B cell (primary cell): ENCODE data around the gene SDC1. TPM values are rescaled to one million over a fixed set of nuclear protein-coding genes. Genes with fewer than 3 reads are reported as not detected.
"Not testable (repeated sequence)": the region's sequence is repeated elsewhere in the genome, so short reads cannot be mapped to it uniquely, and the experiment has no call there.

Source experiments
- ATAC-seq: fragments of 200-7000 bp; cut with Tn5 transposase; one replicate; pipeline ENCODE4 v1.10.0; 2021; ENCODE audit warnings: low read depth, mild to moderate bottlenecking, moderate number of reproducible peaks, moderate library complexity
- CTCF ChIA-PET: fragments of 350-600 bp; sonication (Branson Sonifier 250); formaldehyde crosslinking; loops from one replicate; lab custom pipeline; 2021; ENCODE audit warnings: antibody characterized with exemption, inconsistent platforms; lab: Charles Lee
- POLR2A ChIA-PET: fragments of 350-600 bp; sonication (Branson Sonifier 250); formaldehyde crosslinking; loops from one replicate; lab custom pipeline; 2021; ENCODE audit warnings: antibody characterized with exemption; lab: Charles Lee
- DNase-seq: peaks from one replicate; pipeline ENCODE4 v3.0.0; 2013
- H2AFZ ChIP-seq: 2 replicates; pipeline ENCODE4 v1.6.1; 2012; ENCODE audit warnings: mild to moderate bottlenecking, low read depth, low read length; ENCODE audit not compliant: insufficient read depth, poor library complexity, severe bottlenecking
- H3K27ac ChIP-seq, 2 donors: 1 replicate in 1 of 2; 2 replicates in 1 of 2; pipeline ENCODE4 v1.5.1; 2012 to 2013; ENCODE audit warnings: low read length in 2 of 2, mild to moderate bottlenecking in 2 of 2, moderate library complexity in 1 of 2
- H3K27me3 ChIP-seq, 4 experiments: fragments of 200-600 bp in 1 of 4; sonication (generic) in 1 of 4; replicated peaks in 1 of 4; 1 replicate in 2 of 4; 2 replicates in 2 of 4; pipeline versions ENCODE4 v1.6.1 to v1.7.0; 2013 to 2016; ENCODE audit warnings: low read length in 3 of 4, mild to moderate bottlenecking in 2 of 4, mixed read lengths in 1 of 4, moderate library complexity in 1 of 4; ENCODE audit not compliant: insufficient read depth in 4 of 4, control insufficient read depth in 3 of 4; ENCODE audit errors: control extremely low read depth in 1 of 4
- H3K36me3 ChIP-seq, 2 experiments: replicated peaks in 1 of 2; 1 replicate in 1 of 2; 2 replicates in 1 of 2; pipeline versions ENCODE4 v1.6.1 to v1.7.1; 2013; ENCODE audit warnings: low read length in 1 of 2; ENCODE audit not compliant: insufficient read depth in 2 of 2, control insufficient read depth in 1 of 2; ENCODE audit errors: control extremely low read depth in 1 of 2, extremely low read depth in 1 of 2
- H3K4me1 ChIP-seq, 2 donors: fragments of 200-600 bp in 1 of 2; sonication (generic) in 1 of 2; 1 replicate in 1 of 2; 2 replicates in 1 of 2; pipeline versions ENCODE4 v1.5.1 to v1.6.1; 2013 to 2017; ENCODE audit warnings: low read length in 2 of 2; ENCODE audit not compliant: control insufficient read depth in 2 of 2, insufficient read depth in 2 of 2
- H3K4me2 ChIP-seq: replicated peaks from 2 replicates; pipeline ENCODE3; 2012; ENCODE audit warnings: mild to moderate bottlenecking, low read depth, low read length; ENCODE audit not compliant: poor library complexity, severe bottlenecking
- H3K4me3 ChIP-seq, 5 experiments: fragments of 200-600 bp in 1 of 5; sonication (generic) in 1 of 5; 1 replicate in 3 of 5; 2 replicates in 2 of 5; pipeline versions ENCODE4 v1.5.1 to v1.7.0; 2011 to 2016; ENCODE audit warnings: low read length in 4 of 5, mild to moderate bottlenecking in 4 of 5, low read depth in 2 of 5, control low read depth in 1 of 5, moderate library complexity in 1 of 5; ENCODE audit not compliant: insufficient read depth in 1 of 5; ENCODE audit errors: control extremely low read depth in 1 of 5, extremely low read depth in 1 of 5
- H3K79me2 ChIP-seq: fragments of 200-600 bp; sonication (generic); one replicate; pipeline ENCODE4 v1.6.0; 2016; ENCODE audit warnings: low read length; ENCODE audit not compliant: control insufficient read depth, insufficient read depth
- H3K9ac ChIP-seq: fragments of 200-600 bp; sonication (generic); 2 replicates; pipeline ENCODE4 v1.6.1; 2017; ENCODE audit warnings: mild to moderate bottlenecking, low read length, moderate library complexity
- H3K9me3 ChIP-seq, 3 donors: one replicate each; pipeline versions ENCODE4 v1.6.1 to v1.7.1; 2013; ENCODE audit warnings: low read length in 2 of 3; ENCODE audit not compliant: control insufficient read depth in 2 of 3, insufficient read depth in 1 of 3; ENCODE audit errors: control extremely low read depth in 1 of 3
- H4K20me1 ChIP-seq: 2 replicates; pipeline ENCODE4 v1.6.0; 2012; ENCODE audit warnings: mild to moderate bottlenecking, low read length; ENCODE audit not compliant: insufficient read depth, control insufficient read depth, poor library complexity, severe bottlenecking
- H3K27ac Mint-ChIP-seq: one replicate; pipeline ENCODE4 v1.8.0; 2021; ENCODE audit warnings: mixed read lengths
- H3K27me3 Mint-ChIP-seq: one replicate; pipeline ENCODE4 v1.8.0; 2021; ENCODE audit warnings: mixed read lengths
- H3K4me1 Mint-ChIP-seq: one replicate; pipeline ENCODE4 v1.8.0; 2021; ENCODE audit warnings: mixed read lengths
- H3K4me3 Mint-ChIP-seq: one replicate; pipeline ENCODE4 v1.8.0; 2021; ENCODE audit warnings: mixed read lengths
- H3K9me3 Mint-ChIP-seq: one replicate; pipeline ENCODE4 v1.8.0; 2022; ENCODE audit warnings: mixed read lengths; ENCODE audit not compliant: insufficient read depth
- EZH2 ChIP-seq: IDR thresholded peaks from 2 replicates; pipeline ENCODE4 v1.6.1; 2012; ENCODE audit warnings: borderline replicate concordance, low read depth, mild to moderate bottlenecking, moderate library complexity, low read length; ENCODE audit not compliant: insufficient read depth, poor library complexity, severe bottlenecking
- WGBS: methylation state at CpG from one replicate; pipeline ENCODE4 v1.1.5; 2013; ENCODE audit warnings: missing lambda C conversion rate; ENCODE audit not compliant: insufficient coverage; 5-methylcytosine and 5-hydroxymethylcytosine counted together
- intact Hi-C: fragments of 100-400 bp; cut with micrococcal nuclease; formaldehyde crosslinking; loops from one replicate; pipeline ENCODE4 v1.10.0; 2022
- polyA plus RNA-seq: library from polyadenylated mRNA; depleted of rRNA; stranded (reverse); fragments of >200 nt; gene quantifications from 2 replicates; pipeline ENCODE4 v1.2.3, GENCODE V29; 2012
- total RNA-seq, 2 donors: library from RNA; stranded (reverse); fragments of 120-200 nt in 1 of 2; gene quantifications; 1 replicate in 1 of 2; 2 replicates in 1 of 2; pipeline versions ENCODE4 v1.2.3 to v1.2.4, GENCODE V29; 2013 to 2022
- TF ChIP-seq, protein P1 (sequence below): fragments of 200-600 bp; IDR thresholded peaks from one replicate; pipeline ENCODE4 v1.8.0; 2022; ENCODE audit warnings: antibody characterized with exemption, mild to moderate bottlenecking

Gene SDC1
- total and polyA plus RNA-seq, 2 donors (not counting 1 experiment from before 2014, with no cell fraction given) = 0.22 TPM; not detected in 1

DNA sequence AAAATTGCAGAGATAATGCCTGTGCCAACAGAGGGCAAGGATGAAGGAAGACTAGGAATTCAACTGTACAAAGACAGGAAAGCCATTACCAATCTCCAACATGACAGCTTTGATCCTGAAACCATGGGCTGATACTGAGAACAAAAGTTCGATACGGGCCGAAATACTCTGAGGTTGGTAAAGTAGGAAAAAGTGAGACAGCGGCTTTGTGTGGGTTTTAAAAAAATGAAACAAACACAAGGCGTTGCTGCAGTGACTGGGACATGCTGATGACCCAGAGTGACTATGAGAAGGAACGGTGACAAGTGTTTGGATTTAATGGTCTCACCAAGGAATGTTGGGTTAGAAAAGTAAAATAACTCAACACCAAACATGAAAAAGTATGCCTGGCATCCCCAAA is 24.2 kb upstream of the SDC1 start:
- Mint-ChIP-seq H3K4me1 (no peaks in the 10 kb centered on the region), H3K27me3 (no peaks in the 10 kb centered on the region), H3K9me3 (no peaks in the 10 kb centered on the region), H3K27ac (no peak overlapping the region), H3K4me3 (no peak overlapping the region)
- Histone ChIP-seq H2AFZ (no peak overlapping the region), H3K4me2 (no peak overlapping the region), H3K9ac (no peak overlapping the region), H3K9me3 (no peaks in the 10 kb centered on the region), H3K36me3 (peaks cover 21 to 54% of the 10 kb centered on the region in 2 experiments), H3K27ac (no peak overlapping the region), H3K27me3 (no peaks in the 10 kb centered on the region), H4K20me1 (no peaks in the 10 kb centered on the region), H3K4me1 (no peaks in the 10 kb centered on the region), H3K4me3 (no peak overlapping the region), H3K79me2 (no peaks in the 10 kb centered on the region)
- CTCF ChIA-PET = no interaction called here
- no peak for TF ChIP-seq EZH2
- TF ChIP-seq, protein P1, sequence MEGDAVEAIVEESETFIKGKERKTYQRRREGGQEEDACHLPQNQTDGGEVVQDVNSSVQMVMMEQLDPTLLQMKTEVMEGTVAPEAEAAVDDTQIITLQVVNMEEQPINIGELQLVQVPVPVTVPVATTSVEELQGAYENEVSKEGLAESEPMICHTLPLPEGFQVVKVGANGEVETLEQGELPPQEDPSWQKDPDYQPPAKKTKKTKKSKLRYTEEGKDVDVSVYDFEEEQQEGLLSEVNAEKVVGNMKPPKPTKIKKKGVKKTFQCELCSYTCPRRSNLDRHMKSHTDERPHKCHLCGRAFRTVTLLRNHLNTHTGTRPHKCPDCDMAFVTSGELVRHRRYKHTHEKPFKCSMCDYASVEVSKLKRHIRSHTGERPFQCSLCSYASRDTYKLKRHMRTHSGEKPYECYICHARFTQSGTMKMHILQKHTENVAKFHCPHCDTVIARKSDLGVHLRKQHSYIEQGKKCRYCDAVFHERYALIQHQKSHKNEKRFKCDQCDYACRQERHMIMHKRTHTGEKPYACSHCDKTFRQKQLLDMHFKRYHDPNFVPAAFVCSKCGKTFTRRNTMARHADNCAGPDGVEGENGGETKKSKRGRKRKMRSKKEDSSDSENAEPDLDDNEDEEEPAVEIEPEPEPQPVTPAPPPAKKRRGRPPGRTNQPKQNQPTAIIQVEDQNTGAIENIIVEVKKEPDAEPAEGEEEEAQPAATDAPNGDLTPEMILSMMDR = no peak
- POLR2A ChIA-PET = no interaction called here
- 96% methylated on average over 4 of the region's 6 CpGs for WGBS
- DNase-seq (no peak), ATAC-seq (no peak)
- intact Hi-C loops = no loop called here

DNA sequence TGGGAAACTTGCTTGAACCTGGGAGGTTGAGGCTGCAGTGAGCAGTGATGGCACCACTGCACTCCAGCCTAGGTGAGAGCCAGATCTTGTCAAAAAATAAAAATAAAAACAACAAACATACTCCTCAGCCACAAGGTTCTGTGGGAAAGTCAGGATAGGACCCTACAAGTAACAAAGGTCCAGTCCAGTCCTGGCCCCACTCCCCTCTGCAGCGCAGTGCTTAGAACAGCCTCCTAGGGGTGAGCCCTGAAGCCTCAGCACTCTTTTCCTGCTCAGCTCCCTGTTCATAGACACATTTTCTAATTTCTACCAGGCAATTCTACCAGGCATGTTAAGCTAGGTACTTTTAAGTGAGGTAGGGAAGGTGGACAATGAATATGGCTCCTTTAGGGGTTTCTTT is 22.2 kb upstream of the SDC1 start:
- intact Hi-C loops = no loop called here
- peaks cover under 1% of the 10 kb centered on the region for H3K4me1 Mint-ChIP-seq
- no peaks in the 10 kb centered on the region for H3K9me3 Mint-ChIP-seq
- no peak overlapping the region for H3K27ac Mint-ChIP-seq
- DNase-seq (no peak), ATAC-seq (no peak)
- Histone ChIP-seq H3K4me3 (no peak overlapping the region), H3K9ac (no peak overlapping the region), H2AFZ (no peak overlapping the region), H3K27ac (no peak overlapping the region), H3K36me3 (peaks cover 15 to 33% of the 10 kb centered on the region in 2 experiments), H3K4me2 (no peak overlapping the region), H3K9me3 (no peaks in the 10 kb centered on the region), H3K79me2 (no peaks in the 10 kb centered on the region), H3K4me1 (no peaks in the 10 kb centered on the region), H4K20me1 (no peaks in the 10 kb centered on the region), H3K27me3 (no peaks in the 10 kb centered on the region)
- ChIA-PET CTCF (no interaction called here), POLR2A (no interaction called here)
- no peak for TF ChIP-seq EZH2
- TF ChIP-seq, protein P1 = no peak
- H3K4me3 Mint-ChIP-seq = no peak overlapping the region
- H3K27me3 Mint-ChIP-seq = no peaks in the 10 kb centered on the region
- 100% methylated on average over 1 of the region's 1 CpG for WGBS

DNA sequence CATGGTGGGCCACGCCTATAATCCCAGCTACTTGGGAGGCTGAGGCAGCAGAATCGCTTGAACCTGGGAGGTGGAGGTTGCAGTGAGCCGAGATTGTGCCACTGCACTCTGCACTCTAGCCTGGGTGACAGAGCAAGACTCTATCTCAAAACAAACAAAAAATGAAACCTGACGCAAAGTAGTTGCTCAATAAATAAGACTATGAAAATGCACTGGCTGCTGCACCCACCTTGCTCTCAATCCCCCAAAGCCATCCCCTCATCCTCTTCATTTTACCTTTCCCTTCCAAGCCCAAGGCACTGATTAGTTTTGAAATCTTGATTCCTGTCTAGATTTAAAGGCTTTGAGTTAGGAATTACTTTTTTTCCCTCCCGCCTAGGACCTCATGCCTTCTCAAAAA is 18.7 kb upstream of the SDC1 start:
- DNase-seq, H3K9ac ChIP-seq, CTCF ChIA-PET, H3K27me3 Mint-ChIP-seq, H3K4me3 Mint-ChIP-seq, H3K9me3 Mint-ChIP-seq, H4K20me1 ChIP-seq, H3K27ac ChIP-seq, H2AFZ ChIP-seq, H3K4me3 ChIP-seq, H3K79me2 ChIP-seq, H3K27me3 ChIP-seq, H3K9me3 ChIP-seq, POLR2A ChIA-PET, H3K36me3 ChIP-seq, ATAC-seq, H3K4me2 ChIP-seq, H3K4me1 Mint-ChIP-seq, H3K27ac Mint-ChIP-seq, H3K4me1 ChIP-seq: not testable (repeated sequence)
- intact Hi-C loops = loop anchor here (5.0 kb wide), 1 partner anchor 399 kb away; no protein-coding TSS in a partner anchor
- WGBS = 96% methylated on average over 4 of the region's 5 CpGs
